Measurements from ENCODE around the gene TPM2. TPM values are rescaled to one million over a fixed set of nuclear protein-coding genes. Genes with fewer than 3 reads are reported as not detected.

TPM2 gene
- total RNA-seq, 1 experiment from 2014 or later = 544 TPM

GRCh38 chr9:35705836-35706430 is 16.2 kb upstream of the TPM2 start:
- DNase-seq (ENCODE audit: low read depth, low spot score) (no peak), ATAC-seq (no peak)
- H3K27ac ChIP-seq (ENCODE audit: low read length) = no peak overlapping the region
- in situ Hi-C loops (cut with HindIII; ENCODE audit: low pct_unique_long_range_greater_than_20kb, low sequenced_read_pairs) = no loop called here
- BruUV-seq (replicated peaks) = TSS peak; percentile 63
- TF ChIP-seq POLR2AphosphoS5 (IDR thresholded peaks at IDR 0.05; ENCODE audit: low read depth, low read length) (no peak), REST (IDR thresholded peaks at IDR 0.05; ENCODE audit: insufficient read depth in 1 of 2, low read depth in 2 of 2, low read length in 1 of 2) (no peak), TCF7L2 (IDR thresholded peaks at IDR 0.05; ENCODE audit: low read depth, low read length) (no peak), CTCF (IDR thresholded peaks at IDR 0.05) (no peak), SIN3A (IDR thresholded peaks at IDR 0.05; ENCODE audit: borderline replicate concordance, insufficient read depth, low read depth, low read length) (no peak)
- H3K4me1 ChIP-seq (ENCODE audit: control insufficient read depth, insufficient read depth, low read length) = no peaks in the 10 kb centered on the region
- CTCF ChIA-PET = no interaction called here
- H3K4me3 ChIP-seq (ENCODE audit: low read depth in 2 of 2, low read length in 2 of 2) = no peak overlapping the region
- intact Hi-C loops (cut with micrococcal nuclease; ENCODE audit: unreplicated experiment) = loop anchor here (5.0 kb wide), 1 partner anchor 49 kb away; the partner anchor contains the start of genes CCDC107 and RMRP
- H3K36me3 ChIP-seq (ENCODE audit: control insufficient read depth, insufficient read depth, low read length) = peaks cover 43% of the 10 kb centered on the region
- POLR2A ChIA-PET = interaction anchor here (0.6 kb wide), 1 partner anchor 15 kb away, joined by 8 read pairs; no protein-coding TSS in a partner anchor
- H3K9me3 ChIP-seq (ENCODE audit: control insufficient read depth, insufficient read depth, low read depth, low read length) = no peaks in the 10 kb centered on the region
- H3K27me3 ChIP-seq (ENCODE audit: control insufficient read depth, insufficient read depth, low read length) = no peaks in the 10 kb centered on the region

GRCh38 chr9:35705372-35705771 is 15.6 kb upstream of the TPM2 start:
- no TSS peak for BruUV-seq (replicated peaks)
- ATAC-seq = no peak
- CTCF ChIA-PET = interaction anchor here (0.6 to 1.6 kb wide), 2 partner anchors 9 to 58 kb away, joined by 5 to 17 read pairs; no protein-coding TSS in a partner anchor

More at GRCh38 chr9:35705372-35705771, 15.6 kb upstream of the TPM2 start:
- no peak for DNase-seq (ENCODE audit: low read depth, low spot score)
- no peak overlapping the region for H3K27ac ChIP-seq (ENCODE audit: low read length)
- H3K4me3 ChIP-seq (ENCODE audit: low read depth in 2 of 2, low read length in 2 of 2) = no peak overlapping the region
- no peak for TF ChIP-seq POLR2AphosphoS5 (IDR thresholded peaks at IDR 0.05; ENCODE audit: low read depth, low read length)
- TF ChIP-seq CTCF (IDR thresholded peaks at IDR 0.05) = no peak
- TF ChIP-seq TCF7L2 (IDR thresholded peaks at IDR 0.05; ENCODE audit: low read depth, low read length) = no peak
- TF ChIP-seq SIN3A (IDR thresholded peaks at IDR 0.05; ENCODE audit: borderline replicate concordance, insufficient read depth, low read depth, low read length) = no peak
- no peak for TF ChIP-seq REST (IDR thresholded peaks at IDR 0.05; ENCODE audit: insufficient read depth in 1 of 2, low read depth in 2 of 2, low read length in 1 of 2)
- in situ Hi-C loops (cut with HindIII; ENCODE audit: low pct_unique_long_range_greater_than_20kb, low sequenced_read_pairs) (no loop called here), intact Hi-C loops (cut with micrococcal nuclease; ENCODE audit: unreplicated experiment) (loop anchor here (5.0 kb wide), 1 partner anchor 48 kb away; the partner anchor contains the start of genes CCDC107 and RMRP)
- H3K9me3 ChIP-seq (ENCODE audit: control insufficient read depth, insufficient read depth, low read depth, low read length) = no peaks in the 10 kb centered on the region
- no peaks in the 10 kb centered on the region for H3K27me3 ChIP-seq (ENCODE audit: control insufficient read depth, insufficient read depth, low read length)
- POLR2A ChIA-PET = interaction anchor here (0.6 kb wide), 1 partner anchor 15 kb away, joined by 8 read pairs; no protein-coding TSS in a partner anchor
- H3K4me1 ChIP-seq (ENCODE audit: control insufficient read depth, insufficient read depth, low read length) = no peaks in the 10 kb centered on the region
- H3K36me3 ChIP-seq (ENCODE audit: control insufficient read depth, insufficient read depth, low read length) = peaks cover 41% of the 10 kb centered on the region

Measured in Panc1 (cell line).